Measurements from ENCODE around the gene CPLX1.

The CPLX1 gene

DNA sequence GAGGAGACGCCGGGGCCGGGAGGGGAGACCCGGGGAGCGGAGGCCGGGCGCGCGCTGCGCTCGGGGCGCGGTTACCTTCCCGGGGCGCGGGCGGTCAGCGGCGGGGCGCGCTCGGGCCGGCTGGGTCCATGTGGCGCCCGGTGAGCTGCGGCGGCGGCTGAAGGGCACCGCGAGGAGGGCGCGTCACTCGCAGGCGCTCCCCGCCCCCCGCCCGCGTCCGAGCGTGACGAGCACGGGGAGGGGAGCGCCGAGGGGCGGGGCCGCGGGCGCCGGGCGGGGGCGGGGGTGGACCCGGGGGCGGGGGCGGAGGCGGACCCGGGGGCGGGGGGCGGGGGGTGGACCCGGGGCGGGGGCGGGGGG, at the start of gene CPLX1:
Gene CPLX1, minus strand, starts transcription at position 159 of the 360 bp plus-strand sequence. CDS start 1,607 bp downstream, outside the sequence.
- no peak within 1 kb of the TSS for H3K4me3 ChIP-seq (ENCODE audit: low read length)
- no peak for TF ChIP-seq ZNF274 (IDR thresholded peaks at IDR 0.05; ENCODE audit: low read depth, low read length)

- no peak for TF ChIP-seq ZNF274 (IDR thresholded peaks at IDR 0.05; ENCODE audit: low read depth, low read length)
- H3K4me3 ChIP-seq (ENCODE audit: low read length): no peak overlapping the region
Measured at GRCh38 chr4:874971-875817, 49.3 kb upstream of the CPLX1 start.

DNA sequence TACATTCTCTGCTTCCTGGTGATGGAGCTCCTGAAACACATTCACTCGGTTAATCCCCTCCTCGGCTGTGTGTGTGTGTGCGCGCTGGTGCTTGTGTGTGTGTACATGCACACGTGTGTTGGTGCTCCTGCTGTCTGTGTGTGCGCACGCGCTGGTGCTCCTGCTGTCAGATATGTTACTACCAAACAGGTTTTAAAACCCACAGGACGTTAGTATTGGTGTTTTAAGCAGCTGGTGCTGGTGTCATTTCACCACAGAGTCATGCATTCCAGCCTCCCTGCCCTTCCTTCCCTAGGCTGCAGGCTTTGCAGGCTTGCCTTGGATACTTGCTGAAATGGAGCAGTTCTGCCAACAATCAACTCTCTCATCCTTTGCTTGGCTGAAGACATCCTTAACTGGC, 48.1 kb upstream of the CPLX1 start:
- H3K4me3 ChIP-seq (ENCODE audit: low read length): no peak overlapping the region
- no peak for TF ChIP-seq ZNF274 (IDR thresholded peaks at IDR 0.05; ENCODE audit: low read depth, low read length)

GRCh38 chr4:872241-872981, 46.5 kb upstream of the CPLX1 start:
- no peak for TF ChIP-seq ZNF274 (IDR thresholded peaks at IDR 0.05; ENCODE audit: low read depth, low read length)
- H3K4me3 ChIP-seq (ENCODE audit: low read length): no peak overlapping the region

- no peak for TF ChIP-seq ZNF274 (IDR thresholded peaks at IDR 0.05; ENCODE audit: low read depth, low read length)
- H3K4me3 ChIP-seq (ENCODE audit: low read length): no peak overlapping the region
Measured at GRCh38 chr4:871484-871883, 45.6 kb upstream of the CPLX1 start.

- no peak for TF ChIP-seq ZNF274 (IDR thresholded peaks at IDR 0.05; ENCODE audit: low read depth, low read length)
- no peak overlapping the region for H3K4me3 ChIP-seq (ENCODE audit: low read length)
Measured at GRCh38 chr4:870951-871350, 45.0 kb upstream of the CPLX1 start.

- no peak overlapping the region for H3K4me3 ChIP-seq (ENCODE audit: low read length)
- TF ChIP-seq ZNF274 (IDR thresholded peaks at IDR 0.05; ENCODE audit: low read depth, low read length): no peak
Measured at GRCh38 chr4:869776-870175, 43.8 kb upstream of the CPLX1 start.

- TF ChIP-seq ZNF274 (IDR thresholded peaks at IDR 0.05; ENCODE audit: low read depth, low read length): no peak
- H3K4me3 ChIP-seq (ENCODE audit: low read length): no peak overlapping the region
Measured at GRCh38 chr4:868421-868820, 42.5 kb upstream of the CPLX1 start.

DNA sequence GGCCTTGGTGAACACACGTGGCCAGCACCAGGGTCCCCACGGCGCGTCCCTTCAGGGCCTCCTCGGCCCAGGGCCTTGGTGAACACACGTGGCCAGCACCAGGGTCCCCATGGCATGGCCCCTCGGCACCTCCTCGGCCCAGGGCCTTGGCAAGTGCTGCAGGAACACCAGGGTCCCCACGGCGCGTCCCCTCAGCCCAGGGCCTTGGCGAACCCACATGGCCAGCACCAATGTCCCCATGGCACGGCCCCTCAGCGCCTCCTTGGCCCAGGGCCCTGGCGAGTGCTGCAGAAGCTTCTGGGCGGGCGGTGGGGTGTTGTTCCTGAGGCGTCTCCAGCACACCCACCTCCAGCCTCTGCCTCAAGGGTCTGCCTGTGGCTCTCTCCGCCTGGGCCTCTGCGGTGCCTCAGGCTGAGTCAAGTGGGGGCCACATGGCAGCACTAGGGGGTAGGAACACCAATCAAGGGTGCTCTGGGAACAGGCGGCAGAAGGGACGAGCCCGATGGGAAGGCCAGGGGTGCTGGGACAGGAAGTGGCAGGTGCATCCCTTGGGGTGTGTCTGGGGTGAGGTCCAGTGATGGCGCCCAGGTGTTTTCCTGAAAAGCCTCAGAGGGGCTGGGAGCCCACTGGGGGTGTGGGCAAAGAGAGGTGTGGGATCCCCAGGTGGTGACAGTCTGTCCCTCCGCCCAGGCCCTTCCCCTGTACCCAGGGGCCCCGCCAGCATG, 41.8 kb upstream of the CPLX1 start:
- TF ChIP-seq ZNF274 (IDR thresholded peaks at IDR 0.05; ENCODE audit: low read depth, low read length): no peak
- H3K4me3 ChIP-seq (ENCODE audit: low read length): no peak overlapping the region

- no peak for TF ChIP-seq ZNF274 (IDR thresholded peaks at IDR 0.05; ENCODE audit: low read depth, low read length)
- no peak overlapping the region for H3K4me3 ChIP-seq (ENCODE audit: low read length)
Measured at GRCh38 chr4:866761-867390, 40.9 kb upstream of the CPLX1 start.

GRCh38 chr4:866068-866760, 40.3 kb upstream of the CPLX1 start:
- H3K4me3 ChIP-seq (ENCODE audit: low read length): no peak overlapping the region
- no peak for TF ChIP-seq ZNF274 (IDR thresholded peaks at IDR 0.05; ENCODE audit: low read depth, low read length)

DNA sequence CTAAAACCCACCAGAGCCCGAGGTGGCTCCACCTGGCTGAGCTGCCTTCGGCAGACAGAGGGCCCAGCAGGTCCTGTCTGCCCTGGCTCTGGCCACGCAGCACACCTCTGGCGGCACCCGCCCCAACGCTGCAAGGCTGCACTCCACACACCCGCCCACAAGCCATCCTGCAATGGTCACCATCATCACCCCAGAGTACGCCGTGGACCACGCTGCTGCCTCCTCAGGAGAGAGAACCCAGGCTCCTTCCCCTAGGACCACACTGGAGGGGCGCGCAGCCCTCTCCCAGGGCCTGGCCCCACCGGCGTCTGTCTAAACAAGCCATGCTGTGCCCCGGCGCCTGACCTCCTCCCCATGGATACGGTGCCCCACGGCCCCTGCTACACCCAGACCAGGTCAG, 39.6 kb upstream of the CPLX1 start:
- no peak overlapping the region for H3K4me3 ChIP-seq (ENCODE audit: low read length)
- no peak for TF ChIP-seq ZNF274 (IDR thresholded peaks at IDR 0.05; ENCODE audit: low read depth, low read length)

GRCh38 chr4:865121-865465, 39.2 kb upstream of the CPLX1 start:
- no peak for TF ChIP-seq ZNF274 (IDR thresholded peaks at IDR 0.05; ENCODE audit: low read depth, low read length)
- no peak overlapping the region for H3K4me3 ChIP-seq (ENCODE audit: low read length)
